Measurements from ENCODE around the gene SLC39A12.

The SLC39A12 gene

GRCh38 chr10:18066947-18067346 is 115.2 kb downstream of the SLC39A12 start:
- DNase-seq = no peak

- DNase-seq = no peak
Observed at GRCh38 chr10:18068401-18068800, 116.7 kb downstream of the SLC39A12 start.

- no peak for DNase-seq
Observed at GRCh38 chr10:18071591-18071990, 119.9 kb downstream of the SLC39A12 start.

GRCh38 chr10:18073314-18073713 is 121.6 kb downstream of the SLC39A12 start:
- DNase-seq = no peak

- DNase-seq = no peak
Observed at GRCh38 chr10:18075881-18076280, 124.2 kb downstream of the SLC39A12 start.

GRCh38 chr10:18079665-18080295 is 128.1 kb downstream of the SLC39A12 start:
- no peak for DNase-seq

- no peak for DNase-seq
Observed at GRCh38 chr10:18082381-18082780, 130.7 kb downstream of the SLC39A12 start.

- no peak for DNase-seq
Observed at GRCh38 chr10:18085855-18086254, 134.1 kb downstream of the SLC39A12 start.

GRCh38 chr10:18086746-18087145 is 135.0 kb downstream of the SLC39A12 start:
- no peak for DNase-seq

GRCh38 chr10:18087355-18087754 is 135.6 kb downstream of the SLC39A12 start:
- no peak for DNase-seq
